BLaER1 (cell line): ENCODE results near the gene CHST2.

Experiments
- H3K27ac ChIP-seq: shearing (Covaris generic); formaldehyde crosslinking; 2 replicates; pipeline ENCODE4 v1.8.1; 2022
- H3K27me3 ChIP-seq: shearing (Covaris generic); formaldehyde crosslinking; 2 replicates; pipeline ENCODE4 v1.8.1; 2022
- H3K36me3 ChIP-seq: shearing (Covaris generic); formaldehyde crosslinking; 2 replicates; pipeline ENCODE4 v1.8.1; 2022
- H3K4me1 ChIP-seq: shearing (Covaris generic); formaldehyde crosslinking; 2 replicates; pipeline ENCODE4 v1.8.1; 2022
- H3K4me2 ChIP-seq: shearing (Covaris generic); formaldehyde crosslinking; 2 replicates; pipeline ENCODE4 v1.8.1; 2022
- H3K4me3 ChIP-seq: shearing (Covaris generic); formaldehyde crosslinking; 2 replicates; pipeline ENCODE4 v1.8.1; 2022
- H3K9ac ChIP-seq: shearing (Covaris generic); formaldehyde crosslinking; 2 replicates; pipeline ENCODE4 v1.8.1; 2022
- H3K9me3 ChIP-seq: shearing (Covaris generic); formaldehyde crosslinking; 2 replicates; pipeline ENCODE4 v1.8.1; 2022
- H4K20me1 ChIP-seq: shearing (Covaris generic); formaldehyde crosslinking; 2 replicates; pipeline ENCODE4 v1.8.1; 2022
- Cebpa-rat ChIP-seq: shearing (Covaris generic); IDR thresholded peaks from 2 replicates; pipeline ENCODE4 v1.8.1; 2022

Gene CHST2

GRCh38 chr3:143146486-143147274 lies 27.1 kb downstream of the CHST2 start:
- Histone ChIP-seq H3K9ac (no peak overlapping the region), H3K4me3 (no peak overlapping the region), H4K20me1 (no peaks in the 10 kb centered on the region), H3K4me2 (no peak overlapping the region), H3K4me1 (0 out of 2 replicates have a peak, but pooled peaks cover 4% of the 10 kb centered on the region), H3K27me3 (no peaks in the 10 kb centered on the region), H3K36me3 (no peaks in the 10 kb centered on the region), H3K27ac (no peak overlapping the region), H3K9me3 (no peaks in the 10 kb centered on the region)
- TF ChIP-seq Cebpa-rat: no peak

GRCh38 chr3:143147707-143148106 lies 28.1 kb downstream of the CHST2 start:
- no peaks in the 10 kb centered on the region for H3K9me3 ChIP-seq

GRCh38 chr3:143150071-143150470 lies 30.5 kb downstream of the CHST2 start:
- H4K20me1 ChIP-seq: no peaks in the 10 kb centered on the region
- H3K4me2 ChIP-seq: no peak overlapping the region
- no peaks in the 10 kb centered on the region for H3K36me3 ChIP-seq
- H3K27ac ChIP-seq: no peak overlapping the region
- 0 out of 2 replicates have a peak, but pooled peaks cover 4% of the 10 kb centered on the region for H3K4me1 ChIP-seq
- no peak overlapping the region for H3K4me3 ChIP-seq
- no peak overlapping the region for H3K9ac ChIP-seq
- H3K9me3 ChIP-seq: no peaks in the 10 kb centered on the region
- H3K27me3 ChIP-seq: no peaks in the 10 kb centered on the region
- no peak for TF ChIP-seq Cebpa-rat

More at GRCh38 chr3:143147707-143148106, 28.1 kb downstream of the CHST2 start:
- Histone ChIP-seq H3K4me2 (no peak overlapping the region), H3K27ac (no peak overlapping the region), H3K27me3 (no peaks in the 10 kb centered on the region), H4K20me1 (no peaks in the 10 kb centered on the region), H3K4me3 (no peak overlapping the region), H3K4me1 (0 out of 2 replicates have a peak, but pooled peaks cover 4% of the 10 kb centered on the region), H3K36me3 (no peaks in the 10 kb centered on the region), H3K9ac (no peak overlapping the region)
- TF ChIP-seq Cebpa-rat: no peak

- no peak overlapping the region for H3K9ac ChIP-seq
- no peak overlapping the region for H3K4me3 ChIP-seq
- H3K36me3 ChIP-seq: no peaks in the 10 kb centered on the region
- no peaks in the 10 kb centered on the region for H3K9me3 ChIP-seq
- H3K27ac ChIP-seq: no peak overlapping the region
- no peak overlapping the region for H3K4me2 ChIP-seq
- 0 out of 2 replicates have a peak, but pooled peaks cover 4% of the 10 kb centered on the region for H3K4me1 ChIP-seq
- H4K20me1 ChIP-seq: no peaks in the 10 kb centered on the region
- H3K27me3 ChIP-seq: no peaks in the 10 kb centered on the region
- no peak for TF ChIP-seq Cebpa-rat
Measured at GRCh38 chr3:143151004-143151731, 31.6 kb downstream of the CHST2 start.

- Histone ChIP-seq H3K4me3 (no peak overlapping the region), H3K9me3 (no peaks in the 10 kb centered on the region), H3K36me3 (no peaks in the 10 kb centered on the region), H3K27ac (no peak overlapping the region), H3K27me3 (no peaks in the 10 kb centered on the region), H3K4me2 (no peak overlapping the region), H3K9ac (no peak overlapping the region), H4K20me1 (no peaks in the 10 kb centered on the region), H3K4me1 (0 out of 2 replicates have a peak, but pooled peaks cover 2% of the 10 kb centered on the region)
- TF ChIP-seq Cebpa-rat: no peak
Measured at GRCh38 chr3:143152043-143152442, 32.5 kb downstream of the CHST2 start.

GRCh38 chr3:143155756-143156155 lies 36.2 kb downstream of the CHST2 start:
- Histone ChIP-seq H3K4me1 (no peaks in the 10 kb centered on the region), H4K20me1 (no peaks in the 10 kb centered on the region), H3K9me3 (no peaks in the 10 kb centered on the region), H3K9ac (no peak overlapping the region), H3K4me2 (no peak overlapping the region), H3K27me3 (no peaks in the 10 kb centered on the region), H3K36me3 (no peaks in the 10 kb centered on the region), H3K4me3 (no peak overlapping the region), H3K27ac (no peak overlapping the region)
- TF ChIP-seq Cebpa-rat: no peak

GRCh38 chr3:143158014-143158988 lies 38.7 kb downstream of the CHST2 start:
- Histone ChIP-seq H3K27me3 (no peaks in the 10 kb centered on the region), H3K9ac (no peak overlapping the region), H3K9me3 (no peaks in the 10 kb centered on the region), H4K20me1 (no peaks in the 10 kb centered on the region), H3K36me3 (no peaks in the 10 kb centered on the region), H3K4me3 (no peak overlapping the region), H3K27ac (no peak overlapping the region), H3K4me2 (no peak overlapping the region), H3K4me1 (no peaks in the 10 kb centered on the region)
- no peak for TF ChIP-seq Cebpa-rat

- Histone ChIP-seq H3K36me3 (no peaks in the 10 kb centered on the region), H3K27me3 (no peaks in the 10 kb centered on the region), H3K9me3 (no peaks in the 10 kb centered on the region), H3K9ac (no peak overlapping the region), H3K4me1 (peaks cover 2% of the 10 kb centered on the region), H3K4me2 (no peak overlapping the region), H3K27ac (no peak overlapping the region), H3K4me3 (no peak overlapping the region), H4K20me1 (no peaks in the 10 kb centered on the region)
- TF ChIP-seq Cebpa-rat: no peak
Measured at GRCh38 chr3:143160437-143160836, 40.9 kb downstream of the CHST2 start.

GRCh38 chr3:143163562-143164100 lies 44.1 kb downstream of the CHST2 start:
- Histone ChIP-seq H3K27me3 (no peaks in the 10 kb centered on the region), H3K4me2 (no peak overlapping the region), H3K4me1 (peaks cover 4% of the 10 kb centered on the region), H3K4me3 (no peak overlapping the region), H4K20me1 (no peaks in the 10 kb centered on the region), H3K36me3 (no peaks in the 10 kb centered on the region), H3K9me3 (no peaks in the 10 kb centered on the region), H3K27ac (no peak overlapping the region), H3K9ac (no peak overlapping the region)
- no peak for TF ChIP-seq Cebpa-rat
